ENCODE results near the gene UCKL1.
"Not testable (repeated sequence)": the region's sequence is repeated elsewhere in the genome, so short reads cannot be mapped to it uniquely, and the experiment has no call there.

GRCh38 chr20:63916371-63916939 lies 39.8 kb downstream of the UCKL1 start:
- TF ChIP-seq CTCF, POLR2A (IDR thresholded peaks at IDR 0.05): not testable (repeated sequence)
